NCI-H1417 (cell line): ENCODE measurements around the gene USP17L17.
"Not testable (repeated sequence)": the region's sequence is repeated elsewhere in the genome, so short reads cannot be mapped to it uniquely, and the experiment has no call there.

Experiments used
- DNase-seq, 3 experiments: peaks; one replicate each; lab custom pipeline; 2025; lab: John Stamatoyannopoulos, UW

Gene USP17L17, protein sequence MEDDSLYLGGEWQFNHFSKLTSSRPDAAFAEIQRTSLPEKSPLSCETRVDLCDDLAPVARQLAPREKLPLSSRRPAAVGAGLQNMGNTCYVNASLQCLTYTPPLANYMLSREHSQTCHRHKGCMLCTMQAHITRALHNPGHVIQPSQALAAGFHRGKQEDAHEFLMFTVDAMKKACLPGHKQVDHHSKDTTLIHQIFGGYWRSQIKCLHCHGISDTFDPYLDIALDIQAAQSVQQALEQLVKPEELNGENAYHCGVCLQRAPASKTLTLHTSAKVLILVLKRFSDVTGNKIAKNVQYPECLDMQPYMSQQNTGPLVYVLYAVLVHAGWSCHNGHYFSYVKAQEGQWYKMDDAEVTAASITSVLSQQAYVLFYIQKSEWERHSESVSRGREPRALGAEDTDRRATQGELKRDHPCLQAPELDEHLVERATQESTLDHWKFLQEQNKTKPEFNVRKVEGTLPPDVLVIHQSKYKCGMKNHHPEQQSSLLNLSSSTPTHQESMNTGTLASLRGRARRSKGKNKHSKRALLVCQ

DNA sequence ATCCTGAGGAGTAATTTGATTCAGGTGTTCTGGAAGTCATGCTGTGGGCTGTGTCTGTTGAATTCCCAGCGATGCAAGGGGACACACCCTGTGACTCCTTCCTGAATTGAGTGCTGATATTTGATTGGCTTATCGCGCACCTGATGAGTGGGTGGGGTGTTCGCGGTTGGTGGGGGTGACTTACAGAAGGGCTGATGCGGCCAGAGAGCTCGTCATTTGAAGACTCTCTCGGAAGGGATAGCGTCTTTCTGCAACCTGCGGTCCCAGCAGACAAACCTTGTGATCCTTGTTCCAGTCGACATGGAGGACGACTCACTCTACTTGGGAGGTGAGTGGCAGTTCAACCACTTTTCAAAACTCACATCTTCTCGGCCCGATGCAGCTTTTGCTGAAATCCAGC is at the start of gene USP17L17:
USP17L17 (plus strand) TSS at position 301 of the 400 bp plus-strand sequence; CDS start at position 301, 0 bp downstream.
- DNase-seq = not testable (repeated sequence)

DNA sequence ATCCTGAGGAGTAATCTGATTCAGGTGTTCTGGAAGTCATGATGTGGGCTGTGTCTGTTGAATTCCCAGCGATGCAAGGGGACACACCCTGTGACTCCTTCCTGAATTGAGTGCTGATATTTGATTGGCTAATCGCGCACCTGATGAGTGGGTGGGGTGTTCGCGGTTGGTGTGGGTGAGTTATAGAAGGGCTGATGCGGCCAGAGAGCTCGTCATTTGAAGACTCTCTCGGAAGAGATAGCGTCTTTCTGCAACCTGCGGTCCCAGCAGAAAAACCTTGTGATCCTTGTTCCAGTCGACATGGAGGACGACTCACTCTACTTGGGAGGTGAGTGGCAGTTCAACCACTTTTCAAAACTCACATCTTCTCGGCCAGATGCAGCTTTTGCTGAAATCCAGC is 33.3 kb upstream of the USP17L17 start, which contains the start of gene USP17L10:
USP17L10 (plus strand) TSS at position 301 of the 400 bp plus-strand sequence; CDS start at position 301, 0 bp downstream.
- not testable (repeated sequence) for DNase-seq

DNA sequence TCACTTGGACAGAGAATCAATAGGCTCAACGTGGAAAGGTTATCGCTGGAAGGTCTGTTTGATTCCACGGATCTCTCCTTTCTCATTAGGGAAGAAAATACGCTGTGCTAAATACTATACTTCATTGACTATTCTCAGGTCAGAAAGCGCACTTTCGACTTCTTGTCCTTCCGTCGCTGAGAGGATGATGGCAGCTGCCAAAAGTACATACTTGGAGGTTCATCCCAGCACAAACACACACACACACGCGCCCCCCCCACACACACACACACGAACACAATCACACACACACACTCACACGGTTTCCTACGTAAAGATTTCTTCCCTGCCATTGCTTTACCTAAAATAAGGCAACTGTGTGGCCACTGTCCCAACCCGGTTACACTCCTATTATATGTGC is 29.0 kb upstream of the USP17L17 start:
- DNase-seq = not testable (repeated sequence)

DNA sequence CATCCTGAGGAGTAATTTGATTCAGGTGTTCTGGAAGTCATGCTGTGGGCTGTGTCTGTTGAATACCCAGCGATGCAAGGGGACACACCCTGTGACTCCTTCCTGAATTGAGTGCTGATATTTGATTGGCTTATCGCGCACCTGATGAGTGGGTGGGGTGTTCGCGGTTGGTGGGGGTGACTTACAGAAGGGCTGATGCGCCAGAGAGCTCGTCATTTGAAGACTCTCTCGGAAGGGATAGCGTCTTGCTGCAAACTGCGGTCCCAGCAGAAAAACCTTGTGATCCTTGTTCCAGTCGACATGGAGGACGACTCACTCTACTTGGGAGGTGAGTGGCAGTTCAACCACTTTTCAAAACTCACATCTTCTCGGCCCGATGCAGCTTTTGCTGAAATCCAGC is 28.6 kb upstream of the USP17L17 start, which contains the start of gene USP17L11:
USP17L11 (plus strand) TSS at position 301 of the 400 bp plus-strand sequence; CDS start at position 301, 0 bp downstream.
- DNase-seq = not testable (repeated sequence)

DNA sequence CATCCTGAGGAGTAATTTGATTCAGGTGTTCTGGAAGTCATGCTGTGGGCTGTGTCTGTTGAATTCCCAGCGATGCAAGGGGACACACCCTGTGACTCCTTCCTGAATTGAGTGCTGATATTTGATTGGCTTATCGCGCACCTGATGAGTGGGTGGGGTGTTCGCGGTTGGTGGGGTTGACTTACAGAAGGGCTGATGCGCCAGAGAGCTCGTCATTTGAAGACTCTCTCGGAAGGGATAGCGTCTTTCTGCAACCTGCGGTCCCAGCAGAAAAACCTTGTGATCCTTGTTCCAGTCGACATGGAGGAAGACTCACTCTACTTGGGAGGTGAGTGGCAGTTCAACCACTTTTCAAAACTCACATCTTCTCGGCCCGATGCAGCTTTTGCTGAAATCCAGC is 23.8 kb upstream of the USP17L17 start, which contains the start of gene USP17L12:
USP17L12 (plus strand) TSS at position 301 of the 400 bp plus-strand sequence; CDS start at position 301, 0 bp downstream.
- DNase-seq = not testable (repeated sequence)

DNA sequence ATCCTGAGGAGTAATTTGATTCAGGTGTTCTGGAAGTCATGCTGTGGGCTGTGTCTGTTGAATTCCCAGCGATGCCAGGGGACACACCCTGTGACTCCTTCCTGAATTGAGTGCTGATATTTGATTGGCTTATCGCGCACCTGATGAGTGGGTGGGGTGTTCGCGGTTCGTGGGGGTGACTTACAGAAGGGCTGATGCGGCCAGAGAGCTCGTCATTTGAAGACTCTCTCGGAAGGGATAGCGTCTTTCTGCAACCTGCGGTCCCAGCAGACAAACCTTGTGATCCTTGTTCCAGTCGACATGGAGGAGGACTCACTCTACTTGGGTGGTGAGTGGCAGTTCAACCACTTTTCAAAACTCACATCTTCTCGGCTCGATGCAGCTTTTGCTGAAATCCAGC is 19.1 kb upstream of the USP17L17 start, which contains the start of gene USP17L13:
USP17L13 (plus strand) TSS at position 301 of the 400 bp plus-strand sequence; CDS start at position 301, 0 bp downstream.
- DNase-seq = not testable (repeated sequence)

DNA sequence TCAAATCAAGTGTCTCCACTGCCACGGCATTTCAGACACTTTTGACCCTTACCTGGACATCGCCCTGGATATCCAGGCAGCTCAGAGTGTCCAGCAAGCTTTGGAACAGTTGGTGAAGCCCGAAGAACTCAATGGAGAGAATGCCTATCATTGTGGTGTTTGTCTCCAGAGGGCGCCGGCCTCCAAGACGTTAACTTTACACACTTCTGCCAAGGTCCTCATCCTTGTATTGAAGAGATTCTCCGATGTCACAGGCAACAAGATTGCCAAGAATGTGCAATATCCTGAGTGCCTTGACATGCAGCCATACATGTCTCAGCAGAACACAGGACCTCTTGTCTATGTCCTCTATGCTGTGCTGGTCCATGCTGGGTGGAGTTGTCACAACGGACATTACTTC is 13.4 kb upstream of the USP17L17 start:
- not testable (repeated sequence) for DNase-seq

DNA sequence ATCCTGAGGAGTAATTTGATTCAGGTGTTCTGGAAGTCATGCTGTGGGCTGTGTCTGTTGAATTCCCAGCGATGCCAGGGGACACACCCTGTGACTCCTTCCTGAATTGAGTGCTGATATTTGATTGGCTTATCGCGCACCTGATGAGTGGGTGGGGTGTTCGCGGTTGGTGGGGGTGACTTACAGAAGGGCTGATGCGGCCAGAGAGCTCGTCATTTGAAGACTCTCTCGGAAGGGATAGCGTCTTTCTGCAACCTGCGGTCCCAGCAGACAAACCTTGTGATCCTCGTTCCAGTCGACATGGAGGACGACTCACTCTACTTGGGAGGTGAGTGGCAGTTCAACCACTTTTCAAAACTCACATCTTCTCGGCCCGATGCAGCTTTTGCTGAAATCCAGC is 9.6 kb upstream of the USP17L17 start, which contains the start of gene USP17L15:
USP17L15 (plus strand) TSS at position 301 of the 400 bp plus-strand sequence; CDS start at position 301, 0 bp downstream.
- not testable (repeated sequence) for DNase-seq

DNA sequence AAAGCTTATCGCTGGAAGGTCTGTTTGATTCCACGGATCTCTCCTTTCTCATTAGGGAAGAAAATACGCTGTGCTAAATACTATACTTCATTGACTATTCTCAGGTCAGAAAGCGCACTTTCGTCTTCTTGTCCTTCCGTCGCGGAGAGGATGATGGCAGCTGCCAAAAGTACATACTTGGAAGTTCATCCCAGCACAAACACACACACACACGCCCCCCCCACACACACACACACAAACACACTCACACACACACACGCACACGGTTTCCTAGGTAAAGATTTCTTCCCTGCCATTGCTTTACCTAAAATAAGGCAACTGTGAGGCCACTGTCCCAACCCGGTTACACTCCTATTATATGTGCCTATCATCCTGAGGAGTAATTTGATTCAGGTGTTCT is 5.2 kb upstream of the USP17L17 start:
- DNase-seq = not testable (repeated sequence)

DNA sequence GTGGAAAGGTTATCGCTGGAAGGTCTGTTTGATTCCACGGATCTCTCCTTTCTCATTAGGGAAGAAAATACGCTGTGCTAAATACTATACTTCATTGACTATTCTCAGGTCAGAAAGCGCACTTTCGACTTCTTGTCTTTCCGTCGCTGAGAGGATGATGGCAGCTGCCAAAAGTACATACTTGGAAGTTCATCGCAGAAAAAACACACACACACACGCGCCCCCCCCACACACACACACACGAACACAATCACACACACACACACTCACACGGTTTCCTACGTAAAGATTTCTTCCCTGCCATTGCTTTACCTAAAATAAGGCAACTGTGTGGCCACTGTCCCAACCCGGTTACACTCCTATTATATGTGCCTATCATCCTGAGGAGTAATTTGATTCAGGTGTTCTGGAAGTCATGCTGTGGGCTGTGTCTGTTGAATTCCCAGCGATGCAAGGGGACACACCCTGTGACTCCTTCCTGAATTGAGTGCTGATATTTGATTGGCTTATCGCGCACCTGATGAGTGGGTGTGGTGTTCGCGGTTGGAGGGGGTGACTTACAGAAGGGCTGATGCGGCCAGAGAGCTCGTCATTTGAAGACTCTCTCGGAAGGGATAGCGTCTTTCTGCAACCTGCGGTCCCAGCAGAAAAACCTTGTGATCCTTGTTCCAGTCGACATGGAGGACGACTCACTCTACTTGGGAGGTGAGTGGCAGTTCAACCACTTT is 4.4 kb downstream of the USP17L17 start, which contains the start of gene USP17L18:
USP17L18 (plus strand) TSS at position 678 of the 728 bp plus-strand sequence; CDS start at position 678, 0 bp downstream.
- not testable (repeated sequence) for DNase-seq

DNA sequence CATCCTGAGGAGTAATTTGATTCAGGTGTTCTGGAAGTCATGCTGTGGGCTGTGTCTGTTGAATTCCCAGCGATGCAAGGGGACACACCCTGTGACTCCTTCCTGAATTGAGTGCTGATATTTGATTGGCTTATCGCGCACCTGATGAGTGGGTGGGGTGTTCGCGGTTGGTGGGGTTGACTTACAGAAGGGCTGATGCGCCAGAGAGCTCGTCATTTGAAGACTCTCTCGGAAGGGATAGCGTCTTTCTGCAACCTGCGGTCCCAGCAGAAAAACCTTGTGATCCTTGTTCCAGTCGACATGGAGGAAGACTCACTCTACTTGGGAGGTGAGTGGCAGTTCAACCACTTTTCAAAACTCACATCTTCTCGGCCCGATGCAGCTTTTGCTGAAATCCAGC is 9.4 kb downstream of the USP17L17 start, which contains the start of gene USP17L19:
USP17L19 (plus strand) TSS at position 301 of the 400 bp plus-strand sequence; CDS start at position 301, 0 bp downstream.
- not testable (repeated sequence) for DNase-seq

DNA sequence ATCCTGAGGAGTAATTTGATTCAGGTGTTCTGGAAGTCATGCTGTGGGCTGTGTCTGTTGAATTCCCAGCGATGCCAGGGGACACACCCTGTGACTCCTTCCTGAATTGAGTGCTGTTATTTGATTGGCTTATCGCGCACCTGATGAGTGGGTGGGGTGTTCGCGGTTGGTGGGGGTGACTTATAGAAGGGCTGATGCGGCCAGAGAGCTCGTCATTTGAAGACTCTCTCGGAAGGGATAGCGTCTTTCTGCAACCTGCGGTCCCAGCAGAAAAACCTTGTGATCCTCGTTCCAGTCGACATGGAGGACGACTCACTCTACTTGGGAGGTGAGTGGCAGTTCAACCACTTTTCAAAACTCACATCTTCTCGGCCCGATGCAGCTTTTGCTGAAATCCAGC is 14.1 kb downstream of the USP17L17 start, which contains the start of gene USP17L20:
USP17L20 (plus strand) TSS at position 301 of the 400 bp plus-strand sequence; CDS start at position 301, 0 bp downstream.
- not testable (repeated sequence) for DNase-seq

DNA sequence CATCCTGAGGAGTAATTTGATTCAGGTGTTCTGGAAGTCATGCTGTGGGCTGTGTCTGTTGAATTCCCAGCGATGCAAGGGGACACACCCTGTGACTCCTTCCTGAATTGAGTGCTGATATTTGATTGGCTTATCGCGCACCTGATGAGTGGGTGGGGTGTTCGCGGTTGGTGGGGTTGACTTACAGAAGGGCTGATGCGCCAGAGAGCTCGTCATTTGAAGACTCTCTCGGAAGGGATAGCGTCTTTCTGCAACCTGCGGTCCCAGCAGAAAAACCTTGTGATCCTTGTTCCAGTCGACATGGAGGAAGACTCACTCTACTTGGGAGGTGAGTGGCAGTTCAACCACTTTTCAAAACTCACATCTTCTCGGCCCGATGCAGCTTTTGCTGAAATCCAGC is 18.9 kb downstream of the USP17L17 start, which contains the start of gene USP17L21:
USP17L21 (plus strand) TSS at position 301 of the 400 bp plus-strand sequence; CDS start at position 301, 0 bp downstream.
- not testable (repeated sequence) for DNase-seq

DNA sequence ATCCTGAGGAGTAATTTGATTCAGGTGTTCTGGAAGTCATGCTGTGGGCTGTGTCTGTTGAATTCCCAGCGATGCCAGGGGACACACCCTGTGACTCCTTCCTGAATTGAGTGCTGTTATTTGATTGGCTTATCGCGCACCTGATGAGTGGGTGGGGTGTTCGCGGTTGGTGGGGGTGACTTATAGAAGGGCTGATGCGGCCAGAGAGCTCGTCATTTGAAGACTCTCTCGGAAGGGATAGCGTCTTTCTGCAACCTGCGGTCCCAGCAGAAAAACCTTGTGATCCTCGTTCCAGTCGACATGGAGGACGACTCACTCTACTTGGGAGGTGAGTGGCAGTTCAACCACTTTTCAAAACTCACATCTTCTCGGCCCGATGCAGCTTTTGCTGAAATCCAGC is 23.6 kb downstream of the USP17L17 start, which contains the start of gene USP17L22:
USP17L22 (plus strand) TSS at position 301 of the 400 bp plus-strand sequence; CDS start at position 301, 0 bp downstream.
- DNase-seq = not testable (repeated sequence)

DNA sequence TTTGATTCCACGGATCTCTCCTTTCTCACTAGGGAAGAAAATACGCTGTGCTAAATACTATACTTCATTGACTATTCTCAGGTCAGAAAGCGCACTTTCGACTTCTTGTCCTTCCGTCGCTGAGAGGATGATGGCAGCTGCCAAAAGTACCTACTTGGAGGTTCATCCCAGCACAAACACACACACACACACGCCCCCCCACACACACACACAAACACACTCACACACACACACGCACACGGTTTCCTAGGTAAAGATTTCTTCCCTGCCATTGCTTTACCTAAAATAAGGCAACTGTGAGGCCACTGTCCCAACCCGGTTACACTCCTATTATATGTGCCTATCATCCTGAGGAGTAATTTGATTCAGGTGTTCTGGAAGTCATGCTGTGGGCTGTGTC is 28.0 kb downstream of the USP17L17 start:
- DNase-seq = not testable (repeated sequence)
